HG03175 (cell line): ENCODE results near the gene ABI3BP.

ENCODE experiments used
- ATAC-seq: cut with Tn5 transposase; IDR thresholded peaks from one replicate; pipeline ENCODE4 v1.9.1; 2021; ENCODE audit warnings: mild to moderate bottlenecking, moderate library complexity; ENCODE audit not compliant: unreplicated experiment

ABI3BP gene

DNA sequence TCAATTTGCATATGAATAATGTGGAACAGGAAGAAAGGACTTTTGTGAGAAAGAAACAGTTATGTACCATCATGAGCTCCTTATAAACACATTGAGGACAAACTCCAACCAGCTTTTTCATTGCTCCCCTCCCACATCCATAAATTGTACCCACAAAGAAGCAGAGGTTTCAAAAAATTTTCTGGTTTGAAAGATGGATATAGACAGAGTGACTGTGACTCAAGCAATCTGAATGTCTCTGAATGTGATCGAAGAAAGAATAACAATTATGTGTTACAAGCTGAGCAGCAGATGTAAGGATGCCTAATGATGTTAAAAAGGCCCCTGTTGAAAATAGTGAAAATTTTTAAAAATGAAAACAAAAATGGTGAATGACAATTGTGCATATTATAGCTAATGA lies 156.6 kb downstream of the ABI3BP start:
- no peak for ATAC-seq

DNA sequence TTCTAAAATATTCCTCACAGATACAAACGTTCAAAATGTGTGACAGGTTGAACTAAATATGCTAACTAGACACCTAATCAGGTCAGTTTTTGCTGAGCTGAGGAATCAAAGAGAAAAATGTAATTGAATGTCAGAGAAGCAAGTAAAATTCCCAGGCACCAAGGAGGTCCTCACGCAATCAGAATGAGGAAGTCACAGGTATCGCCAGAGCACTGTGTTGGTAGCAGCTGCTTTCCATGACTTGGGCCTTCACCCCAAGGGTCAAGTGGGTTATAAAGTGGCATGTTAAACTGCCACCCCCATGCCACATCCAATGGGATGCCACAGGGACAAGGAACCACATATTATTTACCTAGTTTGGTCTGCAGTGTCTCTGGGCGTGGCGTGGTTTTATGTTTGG lies 158.9 kb downstream of the ABI3BP start:
- no peak for ATAC-seq

DNA sequence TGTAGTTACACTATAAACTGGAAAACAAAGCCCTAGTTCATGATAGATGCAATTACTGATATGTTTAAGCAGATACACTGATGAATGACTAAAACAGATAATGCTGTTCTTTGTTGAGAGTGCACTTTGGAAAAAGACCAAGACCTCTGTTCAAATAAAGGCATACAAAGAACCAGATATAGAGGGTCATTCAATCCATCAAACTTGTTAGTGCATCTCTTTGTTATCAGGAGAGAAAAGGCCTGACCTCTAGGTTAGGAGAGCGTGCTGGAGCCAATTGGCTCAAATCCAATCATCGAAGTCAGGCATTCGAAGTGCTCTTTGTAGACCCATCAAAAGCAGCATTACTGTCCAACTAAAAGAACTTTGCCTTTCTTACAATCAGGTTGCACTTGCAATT lies 159.7 kb downstream of the ABI3BP start:
- ATAC-seq: no peak

DNA sequence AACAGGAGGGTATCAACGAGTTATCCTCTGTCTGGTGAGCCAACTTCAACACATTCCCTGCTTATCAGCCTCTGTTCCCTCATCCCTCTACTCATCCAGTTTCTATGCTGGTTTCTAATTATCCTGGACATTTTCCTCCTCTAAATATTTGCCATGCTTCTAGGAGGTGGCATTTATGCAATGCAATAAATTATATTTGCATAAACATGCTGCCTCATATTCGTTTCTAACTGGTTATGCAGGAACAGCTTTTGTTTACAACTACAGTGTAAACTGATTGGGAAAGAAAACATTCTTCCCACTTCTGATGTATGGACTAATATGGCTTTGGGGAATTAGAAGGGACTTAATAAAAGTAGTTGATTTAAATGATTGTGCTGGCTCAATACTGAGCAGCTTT lies 161.6 kb downstream of the ABI3BP start:
- no peak for ATAC-seq

DNA sequence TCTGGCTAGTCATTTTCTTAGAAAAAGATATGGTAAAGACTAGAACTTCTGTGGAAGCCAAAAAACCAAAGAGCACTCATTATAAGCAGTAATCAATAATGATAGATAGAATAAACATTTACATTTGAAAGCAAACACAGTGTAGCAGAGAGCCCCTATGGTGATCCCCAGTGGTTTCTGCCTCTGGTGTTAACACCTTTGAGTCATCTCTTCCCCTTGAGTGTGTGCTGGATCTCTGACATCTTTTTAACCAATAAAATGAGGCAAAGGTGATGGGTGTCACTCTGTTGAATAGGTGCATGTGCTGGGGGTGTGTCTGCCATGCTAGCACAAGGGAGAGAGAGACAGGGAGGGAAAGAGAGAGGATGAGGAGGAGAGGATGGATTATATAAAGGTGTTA lies 162.3 kb downstream of the ABI3BP start:
- no peak for ATAC-seq

DNA sequence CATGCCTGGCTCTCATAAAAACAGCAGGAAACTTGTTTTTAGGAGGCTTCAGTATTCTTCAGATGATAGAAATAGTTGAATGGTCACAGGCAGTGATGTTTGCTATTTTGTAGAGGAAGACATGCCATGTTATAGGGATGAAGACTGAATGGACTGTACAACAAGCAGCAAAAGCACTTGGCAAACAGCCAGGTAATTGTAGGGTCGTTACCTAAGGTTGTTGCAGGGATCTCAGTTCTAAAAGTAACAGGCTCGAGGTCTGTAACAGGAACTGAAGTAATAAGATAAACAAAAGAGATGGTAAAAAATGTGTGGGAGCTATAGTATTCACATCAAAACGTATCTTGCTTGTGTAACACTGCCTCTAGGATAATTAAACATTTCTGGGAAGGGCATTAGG lies 167.6 kb downstream of the ABI3BP start:
- no peak for ATAC-seq

DNA sequence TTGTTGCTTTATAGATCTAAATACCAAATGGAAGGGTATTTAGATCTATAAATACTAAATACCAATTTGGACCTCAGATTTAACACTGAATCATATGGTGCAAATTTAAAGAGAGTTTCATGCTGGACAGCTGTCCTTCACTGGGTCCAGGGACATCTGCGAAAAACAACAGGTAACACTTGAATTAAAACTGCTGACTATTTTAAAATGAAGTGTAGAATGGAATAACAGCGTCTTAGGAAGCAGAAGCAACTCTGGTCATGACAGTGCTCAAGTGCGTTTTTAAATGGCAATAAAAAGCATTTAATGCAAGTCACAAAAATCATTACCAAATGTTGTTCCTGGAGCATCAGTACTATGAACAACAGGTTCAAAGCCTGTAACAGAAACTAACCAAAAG lies 177.6 kb downstream of the ABI3BP start:
- no peak for ATAC-seq

DNA sequence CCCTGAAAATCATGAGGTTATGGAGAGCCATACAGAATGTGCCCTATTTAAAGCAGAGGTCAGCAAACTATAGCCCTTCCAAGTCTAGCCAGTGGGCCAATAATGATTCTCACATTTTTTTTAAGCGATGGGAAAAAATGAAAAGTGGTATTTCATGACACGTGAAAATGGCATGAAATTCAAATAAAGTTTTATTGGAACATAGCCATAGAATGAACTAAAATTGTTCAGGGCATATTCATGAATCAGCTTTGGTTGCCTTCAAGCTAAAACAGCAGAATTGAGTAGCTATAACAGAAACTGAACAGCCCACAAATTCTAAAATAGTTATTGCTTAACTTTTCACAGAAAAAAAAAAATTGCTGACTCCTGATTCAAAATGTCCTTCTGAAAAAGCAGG lies 179.4 kb downstream of the ABI3BP start:
- ATAC-seq: no peak

DNA sequence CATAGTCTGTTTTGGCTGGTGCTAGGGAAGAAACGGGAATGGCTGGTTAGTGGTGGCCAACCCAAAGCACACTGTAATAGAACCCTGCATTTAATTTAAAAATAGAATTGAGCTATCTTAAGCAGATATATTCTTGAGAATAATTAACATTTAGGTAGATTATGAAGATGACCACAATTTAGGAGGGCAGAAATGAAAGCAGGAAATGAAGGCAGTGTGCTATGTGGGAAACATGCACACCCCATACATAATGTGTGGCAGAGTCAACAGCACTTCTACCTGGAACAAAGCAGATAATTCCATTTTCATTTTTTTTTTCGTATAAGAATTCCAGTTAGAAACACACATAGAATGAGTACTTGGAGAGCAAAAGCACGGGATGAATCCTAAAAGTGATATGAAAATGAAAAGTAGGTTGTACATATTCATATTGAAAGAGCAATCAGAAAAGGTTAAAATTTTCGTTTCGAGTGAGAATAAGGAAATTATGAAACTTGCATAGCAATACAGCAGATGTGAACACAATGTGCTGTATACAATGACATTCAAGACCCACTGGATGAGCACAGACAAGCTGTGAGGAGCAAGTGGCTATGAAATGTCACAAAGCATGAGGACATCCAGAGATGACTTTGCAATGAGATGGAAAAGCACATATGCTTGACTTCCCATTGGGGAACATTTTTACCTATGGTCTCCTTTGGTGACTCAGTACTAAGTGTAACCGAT lies 181.3 kb downstream of the ABI3BP start:
- ATAC-seq: peak; percentile 52

DNA sequence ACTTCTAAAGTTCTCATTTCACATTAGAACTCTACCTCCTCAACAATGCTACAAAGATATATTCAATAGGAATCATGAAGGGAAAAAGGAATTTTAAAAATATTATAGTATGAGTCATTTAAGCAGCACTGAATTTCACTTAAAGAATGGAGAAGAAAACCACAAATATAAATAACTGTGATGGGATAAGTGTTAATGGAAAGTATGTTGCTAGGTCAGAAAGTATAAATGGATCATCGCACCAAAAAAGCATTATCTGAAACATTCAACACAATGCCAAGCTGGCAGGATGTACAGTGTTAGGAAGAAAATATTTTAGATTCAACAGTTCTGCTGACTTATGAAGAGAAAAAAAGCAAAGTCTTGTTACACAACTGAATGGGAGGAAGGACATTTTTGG lies 182.6 kb downstream of the ABI3BP start:
- ATAC-seq: no peak

DNA sequence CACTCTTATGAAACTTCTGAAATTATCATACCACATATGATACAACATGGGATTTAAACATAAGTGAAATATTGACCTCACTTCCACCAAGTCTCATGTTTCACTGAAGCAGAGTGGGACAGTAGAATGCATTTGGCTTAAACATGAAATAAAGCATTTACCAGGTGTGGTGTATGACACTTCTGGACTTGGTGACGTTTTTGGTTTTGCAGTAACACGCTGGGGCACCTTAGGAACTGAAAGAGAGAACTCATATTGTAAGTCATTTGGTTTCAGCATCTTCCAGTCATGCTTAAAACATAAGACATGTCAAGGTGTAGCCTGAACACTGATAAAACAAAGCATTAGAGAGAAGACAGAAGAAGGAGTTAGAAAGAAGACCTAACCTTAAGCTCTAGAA lies 188.6 kb downstream of the ABI3BP start:
- ATAC-seq: no peak

DNA sequence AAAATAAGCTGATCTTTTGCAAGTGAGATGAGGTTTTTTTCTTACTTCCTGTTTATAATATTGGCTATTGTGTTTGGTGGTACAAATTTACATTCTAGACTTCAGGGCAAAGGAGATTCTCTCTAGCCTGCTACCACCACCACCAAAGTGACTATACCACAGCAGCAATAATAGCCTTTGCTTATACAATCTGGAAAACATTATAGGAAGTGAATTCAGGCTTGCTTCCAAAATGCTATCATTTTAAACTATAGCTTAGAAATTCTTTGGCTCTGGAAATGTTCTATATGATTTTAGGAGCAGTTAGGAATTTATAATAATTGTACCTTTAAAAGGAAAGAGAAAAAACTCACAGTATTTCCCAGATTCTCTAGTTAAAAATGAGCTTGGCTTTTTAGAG lies 189.5 kb downstream of the ABI3BP start:
- ATAC-seq: no peak

DNA sequence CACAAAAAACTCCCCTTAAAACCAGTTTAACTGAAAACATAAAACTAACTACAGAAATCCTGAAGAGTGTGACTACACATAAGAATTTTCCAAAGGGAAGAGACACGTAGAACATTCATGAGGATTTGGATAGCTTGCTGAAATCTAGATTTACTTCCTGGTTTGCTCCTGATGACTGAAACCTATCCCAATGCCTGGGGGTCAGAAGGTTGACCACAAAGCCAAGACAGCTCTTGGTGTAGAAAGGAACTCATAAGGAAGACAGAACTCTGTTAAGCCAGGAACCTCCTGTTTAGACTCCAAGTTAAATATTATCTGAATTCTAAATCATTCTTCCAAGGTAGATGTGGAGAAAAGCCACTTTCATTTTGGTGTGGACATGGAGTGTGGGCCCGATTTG lies 191.1 kb downstream of the ABI3BP start:
- ATAC-seq: no peak

DNA sequence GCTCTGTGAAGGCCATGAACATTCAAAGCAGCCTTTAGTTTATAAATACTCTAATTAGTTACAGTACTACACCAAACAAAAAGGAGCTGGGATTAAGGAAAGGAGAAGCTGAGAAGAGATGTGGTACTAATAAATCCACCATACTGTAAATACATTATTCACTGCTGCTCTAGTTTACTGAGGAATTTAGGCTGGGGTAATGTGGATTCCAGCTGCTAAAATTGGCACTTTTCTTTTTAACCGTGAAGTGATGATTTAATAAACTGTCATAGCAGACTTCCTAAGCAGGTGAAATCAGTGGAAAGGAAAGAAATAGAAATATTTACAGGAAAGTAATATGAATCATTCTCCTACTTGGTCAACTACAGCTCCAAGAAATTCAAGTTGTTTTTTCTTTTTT lies 195.2 kb downstream of the ABI3BP start:
- no peak for ATAC-seq

DNA sequence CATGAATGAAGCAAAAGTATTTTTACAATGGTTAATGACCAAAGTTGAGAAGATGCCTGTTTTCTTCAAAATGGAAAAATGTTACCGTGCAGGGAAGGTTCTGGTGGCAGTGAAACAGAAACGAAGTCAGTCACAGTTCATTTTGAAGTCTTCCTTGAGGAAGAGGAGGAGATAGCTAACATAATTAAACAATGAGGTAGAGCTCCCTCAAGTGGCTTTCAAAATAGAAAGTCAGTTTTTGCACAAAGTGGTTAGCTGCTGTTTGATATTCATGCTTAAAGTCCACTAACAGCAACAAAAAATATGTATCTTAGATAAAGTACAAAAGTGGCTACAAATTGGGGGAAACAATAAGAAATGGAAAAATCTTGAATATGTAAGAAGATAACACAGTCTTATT lies 196.7 kb downstream of the ABI3BP start:
- ATAC-seq: no peak

DNA sequence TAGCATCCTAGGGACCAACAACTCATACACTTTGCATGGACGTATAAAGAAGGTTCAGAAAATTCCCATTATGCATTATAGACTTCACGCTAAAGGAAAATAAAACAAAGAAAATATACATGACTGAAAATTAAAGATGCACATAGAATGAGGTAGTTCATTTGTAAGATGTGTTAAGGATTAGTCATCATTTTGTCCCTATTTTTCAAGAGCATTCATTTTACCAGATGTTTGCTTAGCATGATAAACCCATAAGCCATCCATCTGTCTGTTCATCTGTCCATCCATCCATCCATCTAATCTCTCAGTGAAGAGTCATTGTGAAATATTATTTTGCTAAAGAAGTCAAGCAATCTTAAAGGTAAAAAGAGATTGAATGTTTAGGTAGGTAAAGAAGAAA lies 203.6 kb downstream of the ABI3BP start:
- no peak for ATAC-seq

DNA sequence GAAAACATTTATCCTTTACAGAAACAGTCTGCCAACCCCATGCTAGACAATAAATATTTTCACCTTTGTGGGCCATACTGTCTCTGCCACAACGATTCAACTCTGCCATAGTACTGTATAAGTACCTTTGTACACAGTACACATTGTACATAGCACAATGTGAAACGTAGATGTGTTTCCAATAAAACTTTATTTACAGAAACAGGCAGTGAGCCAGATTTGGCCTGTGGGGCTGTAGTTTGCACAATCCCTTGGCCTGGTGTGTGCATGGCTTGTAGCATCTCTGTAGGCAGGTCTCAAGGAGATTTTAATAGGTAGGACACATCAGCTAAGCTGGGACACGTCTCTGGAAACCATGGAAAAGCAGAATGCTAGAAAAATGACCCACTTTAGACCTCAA lies 209.6 kb downstream of the ABI3BP start:
- no peak for ATAC-seq

DNA sequence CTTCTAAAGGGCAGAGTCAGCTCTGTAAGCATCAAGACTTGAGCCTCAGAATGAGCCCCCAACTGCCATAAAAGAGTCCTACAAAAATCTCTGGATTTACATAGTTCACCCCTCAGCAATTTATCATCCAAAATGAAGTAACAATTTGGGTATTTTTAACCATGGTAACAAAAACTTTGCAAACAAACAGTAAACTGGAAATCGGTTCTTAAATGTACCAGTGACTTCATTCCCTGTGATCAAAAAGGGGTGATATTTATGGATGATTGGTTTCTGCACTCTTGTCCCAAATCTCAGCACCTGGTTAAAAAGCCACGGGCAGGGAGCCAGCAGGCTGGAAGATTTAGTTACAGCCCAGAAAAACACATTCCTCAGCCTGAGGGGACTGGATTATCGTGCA lies 210.3 kb downstream of the ABI3BP start:
- ATAC-seq: no peak

DNA sequence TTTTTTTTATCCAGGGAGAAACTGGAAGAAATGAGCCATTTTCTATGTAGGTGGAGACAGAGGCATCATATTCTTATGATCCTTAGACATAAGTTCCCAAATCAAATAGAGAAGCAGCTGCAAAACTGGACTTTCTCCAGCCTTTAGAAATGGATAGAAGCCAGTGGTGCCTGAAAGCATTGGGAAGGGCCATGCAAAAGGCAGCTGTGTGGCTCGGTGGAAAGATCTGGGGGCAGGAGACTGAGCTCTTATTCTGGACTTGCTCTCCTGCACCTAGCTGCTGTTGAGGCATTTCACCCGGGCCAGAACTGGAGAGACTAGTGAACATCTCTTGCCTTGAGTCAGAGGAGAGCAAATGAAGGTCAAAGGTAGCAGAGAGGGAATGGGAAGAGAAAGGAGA lies 210.9 kb downstream of the ABI3BP start:
- no peak for ATAC-seq

DNA sequence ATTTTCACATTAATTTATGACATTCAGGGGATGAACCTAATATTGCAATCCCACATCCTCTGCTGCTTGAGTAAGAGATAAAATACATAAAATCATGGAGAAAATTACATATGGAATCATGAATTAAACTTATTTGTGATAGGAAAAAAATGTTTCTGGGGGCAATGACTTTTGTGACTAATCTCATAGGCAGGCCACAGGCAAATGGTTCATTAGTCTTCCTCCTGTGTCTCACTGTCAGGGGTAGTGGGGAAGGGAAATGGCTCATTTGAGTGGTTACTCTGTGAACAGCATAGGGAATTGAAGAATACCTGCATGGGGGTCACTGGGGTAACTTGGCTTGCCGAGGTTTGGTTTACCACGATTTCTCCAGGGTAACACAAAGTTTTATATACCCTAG lies 211.9 kb downstream of the ABI3BP start:
- no peak for ATAC-seq

DNA sequence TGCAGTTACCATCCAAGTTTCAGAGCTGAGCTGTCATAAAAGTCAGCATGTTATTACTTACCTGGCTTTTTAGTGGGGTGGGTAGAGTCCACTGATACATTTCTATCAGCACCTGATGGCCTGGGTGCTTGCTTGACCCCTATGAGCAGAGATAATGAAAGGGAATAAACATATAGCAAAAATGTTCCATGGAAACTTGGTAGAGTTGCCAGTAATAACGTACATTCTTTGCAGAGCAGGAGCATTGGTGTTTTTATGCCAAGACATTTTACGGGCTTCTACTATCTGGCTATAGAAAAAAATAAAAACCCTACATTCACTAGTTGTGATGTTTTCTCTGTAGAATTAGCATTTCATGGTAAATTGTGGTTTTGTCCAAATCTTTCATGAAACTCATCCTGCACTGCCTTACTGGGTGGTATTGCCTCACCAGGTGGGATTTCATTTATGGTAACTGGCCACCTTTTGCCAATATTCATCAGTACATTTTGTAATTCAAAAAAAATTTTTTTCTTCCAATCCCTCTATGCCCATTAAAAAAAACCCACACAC lies 213.1 kb downstream of the ABI3BP start:
- no peak for ATAC-seq

DNA sequence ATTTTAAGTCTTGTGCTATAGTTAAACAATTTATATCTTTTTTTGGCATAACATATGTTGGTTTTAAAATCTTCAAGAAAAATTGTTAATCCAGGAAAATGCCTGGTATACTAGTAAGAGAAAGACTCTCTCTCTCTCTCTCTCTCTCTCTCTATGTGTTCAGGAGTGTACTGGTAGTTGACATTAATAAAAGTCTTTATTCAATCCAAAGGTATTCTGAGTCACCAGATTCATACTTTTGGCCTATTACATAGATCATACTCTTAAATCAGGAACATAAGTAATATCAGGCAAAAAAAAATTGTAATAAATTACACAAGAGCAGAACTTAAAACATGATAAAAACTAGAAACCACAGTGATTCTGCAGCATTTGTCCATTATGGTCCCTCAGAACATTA lies 213.7 kb downstream of the ABI3BP start:
- no peak for ATAC-seq

DNA sequence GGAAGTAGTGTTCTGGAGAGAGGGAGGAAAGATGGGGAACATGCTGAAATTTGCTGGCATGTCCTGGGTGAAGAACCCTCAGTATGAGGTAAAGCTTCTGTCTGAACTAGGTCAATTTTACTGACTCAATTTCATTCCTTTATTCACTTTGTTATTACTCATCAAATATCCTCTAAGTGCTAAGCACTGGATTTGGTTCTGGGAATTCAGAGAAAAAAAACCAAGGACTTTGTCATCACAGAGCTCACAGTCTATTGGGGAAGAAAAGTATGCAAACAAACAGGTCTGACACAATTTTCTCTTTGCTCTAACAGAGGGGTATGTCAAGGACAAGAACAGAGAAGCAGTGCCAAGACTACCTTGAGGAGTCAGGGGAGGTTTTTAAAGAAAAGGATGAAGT lies 215.9 kb downstream of the ABI3BP start:
- no peak for ATAC-seq
